RKO (cell line): ENCODE results near the gene AHRR.
"Not testable (repeated sequence)": the region's sequence is repeated elsewhere in the genome, so short reads cannot be mapped to it uniquely, and the experiment has no call there.

Source experiments
- DNase-seq: peaks from one replicate; pipeline ENCODE4 v3.0.0-alpha.2; 2016; ENCODE audit warnings: low spot score

The AHRR gene

DNA sequence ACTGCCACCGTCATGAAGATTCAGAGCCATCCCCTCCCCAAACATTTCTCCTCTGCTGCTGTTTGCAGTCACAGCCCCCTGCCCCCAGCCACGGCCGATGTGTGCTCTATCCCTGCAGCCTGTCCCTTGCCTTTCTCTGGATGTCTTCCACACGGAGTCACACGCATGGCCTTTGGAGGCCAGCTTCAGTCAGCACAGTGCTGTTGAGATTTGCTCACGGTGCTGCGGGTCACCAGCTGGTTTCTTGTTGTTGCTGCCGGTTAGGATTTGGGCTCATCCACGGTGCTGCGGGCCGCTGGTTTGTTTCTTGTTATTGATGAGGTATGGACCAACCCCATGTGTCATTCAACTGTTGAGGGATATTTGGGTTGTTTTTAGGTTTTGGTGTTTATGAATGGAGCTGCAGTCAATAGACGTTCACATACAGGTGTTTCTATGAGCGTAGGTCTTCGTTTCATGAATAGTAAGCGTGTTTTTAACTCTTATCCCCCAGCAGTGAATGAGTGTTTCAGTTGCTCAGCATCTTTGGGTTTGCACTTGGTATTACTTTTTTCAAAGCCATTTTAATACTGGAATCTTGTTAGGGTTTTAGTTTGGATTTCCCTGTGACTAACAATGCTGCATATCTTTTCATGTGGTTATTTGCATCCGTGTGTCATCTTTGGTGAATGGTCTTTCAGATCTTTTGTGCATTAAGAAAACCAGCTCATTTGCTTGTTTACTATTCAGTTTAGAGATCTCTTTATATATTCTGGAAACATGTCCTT lies 57.6 kb downstream of the AHRR start:
- no peak for DNase-seq

- no peak for DNase-seq
These were observed 59.3 kb downstream of the AHRR start for GRCh38 chr5:380701-381309.

GRCh38 chr5:383066-383465 lies 61.6 kb downstream of the AHRR start:
- DNase-seq = no peak

DNA sequence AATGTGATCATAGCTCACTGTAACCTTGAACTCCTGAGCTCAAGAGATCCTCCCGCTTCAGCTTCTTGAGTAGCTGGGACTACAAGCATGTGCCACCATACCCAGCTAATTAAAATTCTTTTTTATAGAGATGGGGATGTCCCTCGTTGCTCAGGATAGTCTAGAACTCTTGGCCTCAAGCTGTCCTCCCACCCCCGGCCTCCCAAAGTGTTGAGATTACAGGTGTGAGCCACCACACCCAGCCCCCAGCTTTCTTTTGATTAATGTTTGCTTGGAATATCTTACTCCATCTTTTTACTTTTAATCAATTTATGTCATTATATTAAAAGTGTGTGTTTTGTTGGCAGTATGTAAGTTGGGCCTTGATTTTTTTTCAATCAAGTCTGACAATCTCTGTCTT lies 62.1 kb downstream of the AHRR start:
- DNase-seq = no peak

GRCh38 chr5:384576-384975 lies 63.1 kb downstream of the AHRR start:
- DNase-seq = not testable (repeated sequence)

DNA sequence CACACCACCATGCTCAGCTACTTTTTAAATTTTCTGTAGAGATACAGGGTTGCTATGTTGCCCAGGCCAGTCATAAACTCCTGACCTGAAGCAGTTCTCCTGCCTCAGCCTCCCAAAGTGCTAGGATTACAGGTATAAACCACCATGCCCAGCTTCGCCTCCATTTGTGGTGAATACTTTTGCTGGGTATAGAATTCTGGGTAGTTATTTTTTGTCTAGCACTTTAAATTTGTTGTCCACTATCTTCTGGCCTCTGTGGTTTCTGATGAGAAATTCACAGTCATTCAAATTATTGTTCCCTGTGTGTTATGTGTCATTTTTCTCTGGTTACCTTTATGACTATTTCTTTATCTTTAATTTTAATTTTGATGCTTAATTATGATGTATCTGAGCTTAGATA lies 63.8 kb downstream of the AHRR start:
- no peak for DNase-seq

DNA sequence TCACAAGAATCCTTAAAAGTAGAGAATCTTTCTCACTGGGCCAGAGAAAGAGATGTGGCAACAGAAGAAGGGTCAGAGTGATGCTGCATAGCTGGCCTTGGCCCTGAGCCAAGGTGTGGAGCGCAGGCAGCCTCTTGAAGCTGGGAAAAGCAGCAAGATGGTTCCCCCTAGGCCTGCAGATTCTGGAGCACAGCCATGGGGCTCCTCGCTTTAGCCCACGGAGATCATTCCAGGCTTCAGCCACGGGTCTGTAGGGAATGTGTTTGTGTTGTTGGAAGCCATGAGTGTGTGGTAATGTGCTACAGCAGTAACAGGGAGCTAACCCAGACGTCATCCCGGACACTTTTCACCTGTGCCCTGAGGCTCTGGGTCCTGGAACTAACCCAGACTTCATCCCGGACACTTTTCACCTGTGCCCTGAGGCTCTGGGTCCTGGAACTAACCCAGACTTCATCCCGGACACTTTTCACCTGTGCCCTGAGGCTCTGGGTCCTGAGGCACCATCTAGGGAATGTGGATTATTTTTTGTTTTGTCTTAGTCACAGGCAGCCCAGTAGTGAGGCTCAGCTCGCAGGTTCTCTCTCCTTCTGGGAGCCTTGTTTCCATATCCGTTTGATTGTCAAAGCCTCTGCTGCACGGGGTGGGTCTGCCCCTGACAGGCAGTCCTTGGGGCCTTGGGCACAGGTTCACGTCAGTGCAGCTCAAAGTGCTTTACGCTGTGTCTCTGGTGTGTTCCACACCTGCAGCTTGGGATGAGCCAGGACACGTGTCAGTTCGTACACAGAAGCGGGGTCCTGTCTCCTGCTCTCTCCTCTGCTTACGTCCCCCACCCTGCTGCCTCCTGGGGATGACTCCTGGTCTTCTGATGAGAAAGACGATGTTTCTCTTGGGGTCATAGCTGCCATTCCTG lies 65.2 kb downstream of the AHRR start:
- DNase-seq = no peak

DNA sequence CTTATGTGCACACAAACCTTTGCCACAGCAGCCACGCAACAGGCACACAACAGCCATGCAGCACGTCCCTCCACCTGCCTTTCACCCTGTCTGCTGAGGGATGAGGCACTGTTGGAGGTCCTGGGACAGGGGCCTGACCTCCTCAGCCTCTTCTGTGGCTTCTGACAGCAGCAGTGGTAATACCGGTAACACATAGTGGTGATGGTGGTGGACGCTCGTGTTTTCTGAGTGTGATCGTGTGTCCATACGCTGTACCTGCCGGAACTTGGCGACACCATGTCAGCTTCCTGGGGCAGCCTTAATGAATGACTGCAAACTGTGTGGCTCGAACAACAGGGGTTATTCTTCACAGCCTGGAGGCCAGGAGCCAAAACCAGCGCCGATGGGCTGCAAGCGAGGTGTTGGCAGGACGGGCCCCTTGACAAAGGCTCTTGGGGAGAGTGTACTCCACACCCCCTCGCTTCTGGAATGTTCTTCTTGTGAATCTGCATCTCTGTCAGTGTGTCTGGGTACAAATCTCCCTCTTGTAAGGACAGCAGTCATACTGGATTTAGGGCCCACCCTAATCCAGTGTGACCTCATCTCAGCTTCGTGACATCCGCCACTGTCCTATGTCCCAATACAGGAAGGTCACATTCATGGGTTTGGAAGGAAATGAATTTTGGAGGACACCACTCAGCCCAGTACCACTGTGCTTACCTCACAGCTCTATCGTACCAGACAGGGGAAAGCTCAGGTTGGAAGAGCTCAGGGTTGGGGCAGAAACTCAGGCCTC lies 66.2 kb downstream of the AHRR start:
- DNase-seq = no peak

GRCh38 chr5:388266-389196 lies 67.0 kb downstream of the AHRR start:
- no peak for DNase-seq

DNA sequence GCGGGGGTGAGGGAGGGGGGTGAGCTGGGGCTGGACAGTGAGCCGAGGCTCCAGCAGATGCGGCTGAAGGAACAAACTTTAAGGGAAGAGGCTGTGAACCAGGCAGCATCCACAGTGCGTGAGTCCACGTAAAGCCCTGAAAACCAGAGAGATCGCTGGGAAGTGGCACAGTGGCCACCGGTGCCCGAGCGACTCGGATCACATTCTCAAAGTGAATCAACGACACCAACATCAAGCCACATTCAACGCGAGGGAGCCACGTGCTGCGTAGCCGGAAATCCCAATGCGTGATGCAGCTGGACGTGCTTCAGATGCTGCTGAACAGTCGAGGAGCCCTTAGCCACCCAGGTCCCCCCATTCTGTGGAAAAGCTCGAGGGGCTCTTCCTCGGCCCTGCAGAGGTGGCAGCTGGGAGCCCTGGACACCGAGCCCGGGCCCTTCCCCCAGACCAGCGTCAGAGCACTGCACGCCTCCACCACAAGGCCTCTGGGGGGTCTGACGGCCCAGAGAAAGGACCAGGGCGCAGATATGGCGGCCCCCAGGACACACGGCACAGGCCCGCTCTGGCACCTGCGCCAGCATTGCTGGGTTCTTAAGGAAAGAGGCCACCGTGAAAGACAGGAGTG lies 67.8 kb downstream of the AHRR start:
- DNase-seq = no peak

- DNase-seq = no peak
These were observed 68.5 kb downstream of the AHRR start for GRCh38 chr5:389891-390622.

DNA sequence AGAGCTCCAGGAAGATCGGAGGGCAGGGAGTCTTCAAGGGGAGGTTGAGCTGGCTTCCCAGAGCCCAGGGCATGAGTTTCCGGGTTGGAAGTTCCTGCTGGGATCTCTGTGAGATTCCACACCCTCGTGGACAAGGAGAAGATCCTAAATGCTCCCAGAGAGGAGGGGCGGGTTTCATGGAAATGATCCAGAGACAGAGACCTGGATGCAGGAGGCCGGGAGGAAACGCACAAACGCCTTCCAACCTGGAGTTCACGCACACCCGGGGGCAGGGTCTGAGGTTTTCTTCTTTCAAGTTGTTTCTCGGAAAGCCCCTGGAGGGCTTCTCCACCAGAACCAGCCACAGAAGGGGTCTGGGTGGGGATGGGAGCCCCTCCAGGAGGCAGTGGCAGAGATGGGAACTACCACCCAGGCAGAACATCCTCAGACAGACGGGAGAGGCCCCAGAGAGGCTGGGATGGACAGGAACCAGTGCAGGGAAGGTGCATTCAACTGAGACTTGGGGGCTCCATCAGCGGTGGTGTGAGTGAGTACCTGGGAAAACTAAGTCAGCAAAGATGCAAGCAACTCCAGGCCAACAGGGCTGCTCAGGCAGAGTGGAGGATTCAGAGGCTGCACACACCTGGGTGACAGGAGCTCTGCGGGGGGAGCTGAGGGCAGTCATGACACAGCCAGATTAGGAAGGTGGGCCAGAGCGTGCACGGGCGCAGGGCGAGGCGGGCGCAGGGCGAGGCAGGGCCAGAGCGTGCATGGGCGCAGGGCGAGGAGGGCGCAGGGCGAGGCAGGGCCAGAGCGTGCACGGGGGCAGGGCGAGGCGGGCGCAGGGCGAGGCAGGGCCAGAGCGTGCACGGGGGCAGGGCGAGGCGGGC lies 69.3 kb downstream of the AHRR start:
- DNase-seq = no peak

DNA sequence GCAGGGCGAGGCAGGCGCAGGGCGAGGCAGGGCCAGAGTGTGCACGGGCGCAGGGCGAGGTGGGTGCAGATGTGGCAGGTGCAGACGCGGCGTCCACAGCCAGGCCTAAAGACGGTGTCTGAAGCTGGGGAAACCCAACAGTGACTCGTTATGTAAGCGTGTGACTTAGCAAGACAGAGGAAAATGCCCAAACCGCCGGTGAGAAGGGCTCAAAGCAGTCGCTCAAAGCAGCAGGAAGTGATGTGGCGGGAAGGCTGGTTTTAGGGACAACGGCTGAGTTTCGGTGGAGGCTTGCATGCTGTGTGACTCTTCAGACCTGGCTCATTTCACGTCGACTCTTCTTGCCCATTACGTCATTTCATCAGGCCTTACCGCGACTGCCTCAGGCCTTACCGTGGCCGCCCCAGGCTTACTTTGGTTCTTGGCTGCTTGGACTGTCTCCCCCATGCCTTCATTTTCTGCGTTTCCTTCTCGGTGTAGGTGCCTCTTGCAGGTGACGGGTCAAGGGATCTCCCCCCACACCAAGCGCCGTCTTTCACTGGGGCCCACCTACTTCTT lies 71.0 kb downstream of the AHRR start:
- DNase-seq = peak; percentile 29

GRCh38 chr5:393846-394275 lies 72.3 kb downstream of the AHRR start:
- no peak for DNase-seq

DNA sequence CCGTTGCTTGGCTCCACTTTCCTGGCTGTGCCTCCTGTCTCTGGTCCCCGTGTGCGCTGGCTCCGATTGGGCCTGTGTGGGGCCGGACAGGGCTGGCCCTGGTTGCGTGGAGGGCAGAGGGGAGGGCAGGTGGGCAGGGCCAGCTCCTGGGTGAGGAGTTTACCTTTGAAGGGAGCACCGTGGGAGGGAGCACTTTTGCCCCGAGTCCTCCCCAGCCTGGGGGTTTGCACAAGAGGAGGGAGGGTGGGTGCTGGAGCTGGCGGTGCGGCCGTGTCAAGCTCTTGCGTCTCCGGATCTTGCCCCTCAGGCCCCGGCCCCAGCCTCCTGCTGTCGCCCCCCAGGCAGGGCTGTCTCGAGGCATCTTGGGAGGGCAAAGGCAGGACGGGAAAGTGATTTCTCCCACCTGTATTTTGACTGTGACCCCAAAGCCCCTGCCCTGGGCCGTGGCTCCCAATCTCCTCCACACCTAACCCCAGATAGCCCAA lies 73.2 kb downstream of the AHRR start:
- no peak for DNase-seq

GRCh38 chr5:395156-395920 lies 73.8 kb downstream of the AHRR start:
- DNase-seq = no peak

DNA sequence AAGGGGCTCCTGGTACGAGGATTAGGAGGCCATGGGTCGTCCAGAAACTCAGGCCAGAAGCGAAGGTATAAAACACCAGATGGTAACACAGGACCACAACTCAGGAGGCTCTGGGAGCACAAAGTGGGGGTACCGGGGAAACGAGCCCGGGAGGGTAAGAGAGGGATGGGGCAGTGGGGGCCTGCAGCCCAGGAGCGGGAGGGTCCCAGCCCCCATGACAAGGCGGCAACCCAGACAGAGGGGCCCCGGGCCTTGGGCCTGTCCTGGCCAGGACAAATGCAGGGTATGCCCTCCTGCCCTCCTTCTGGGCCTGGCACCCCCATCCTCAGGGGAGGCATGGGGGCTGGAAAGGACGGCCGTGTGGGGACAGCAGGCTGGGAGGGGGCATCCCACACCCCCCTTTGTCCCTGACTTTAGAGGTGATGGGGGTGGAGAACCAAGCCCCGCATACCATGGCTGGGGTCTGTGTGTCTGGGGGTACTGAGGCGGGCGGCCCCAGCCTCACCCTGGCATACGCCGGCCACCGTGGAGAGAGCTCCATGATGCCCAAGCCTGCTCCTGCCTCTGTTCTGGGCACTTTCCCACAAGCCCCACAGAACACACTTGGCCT lies 74.5 kb downstream of the AHRR start:
- no peak for DNase-seq
